ENCODE results near the gene IL18.
"Not testable (repeated sequence)": the region's sequence is repeated elsewhere in the genome, so short reads cannot be mapped to it uniquely, and the experiment has no call there.

IL18 gene

GRCh38 chr11:112195113-112195512 is 31.2 kb upstream of the IL18 start:
- not testable (repeated sequence) for H3K4me3 ChIP-seq (ENCODE audit: insufficient read depth, low read depth, low read length, poor library complexity, severe bottlenecking)

DNA sequence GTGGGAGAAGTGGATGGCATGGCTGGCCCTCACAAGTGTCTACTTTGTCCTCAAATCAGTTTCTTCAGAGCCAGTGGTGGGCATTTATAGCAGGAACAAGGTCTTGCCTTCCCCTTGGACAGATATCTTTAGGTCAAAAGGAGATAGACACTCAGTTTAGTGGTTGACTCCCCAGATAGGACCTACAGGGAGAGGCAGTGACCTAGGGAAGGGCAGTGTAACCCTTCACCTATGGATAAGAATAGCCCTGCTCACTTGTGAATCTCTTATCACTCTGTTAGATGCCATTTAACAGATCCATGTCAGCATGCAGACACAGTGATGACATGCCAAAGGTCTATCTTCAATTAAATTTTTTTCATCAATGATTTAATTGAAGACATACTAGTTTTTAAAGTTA is 22.4 kb upstream of the IL18 start:
- no peaks in the 10 kb centered on the region for H3K36me3 ChIP-seq (ENCODE audit: control insufficient read depth, insufficient read depth, low read length)
- no peak overlapping the region for H3K4me3 ChIP-seq (ENCODE audit: insufficient read depth, low read depth, low read length, poor library complexity, severe bottlenecking)
- no peaks in the 10 kb centered on the region for H3K9me3 ChIP-seq (ENCODE audit: control insufficient read depth, low read length)
- no peaks in the 10 kb centered on the region for H3K4me1 ChIP-seq (ENCODE audit: control insufficient read depth, insufficient read depth, low read length, poor library complexity, severe bottlenecking)
- no peaks in the 10 kb centered on the region for H3K27me3 ChIP-seq (replicated peaks; ENCODE audit: control insufficient read depth, insufficient read depth, low read length, poor library complexity, severe bottlenecking)
- H3K27ac ChIP-seq (ENCODE audit: insufficient read depth, low read length, poor library complexity, severe bottlenecking) = no peak overlapping the region
- DNase-seq = no peak

More at GRCh38 chr11:112195113-112195512, 31.2 kb upstream of the IL18 start:
- not testable (repeated sequence) for H3K4me1 ChIP-seq (ENCODE audit: control insufficient read depth, insufficient read depth, low read length, poor library complexity, severe bottlenecking); H3K9me3 ChIP-seq (ENCODE audit: control insufficient read depth, low read length); H3K36me3 ChIP-seq (ENCODE audit: control insufficient read depth, insufficient read depth, low read length); H3K27me3 ChIP-seq (replicated peaks; ENCODE audit: control insufficient read depth, insufficient read depth, low read length, poor library complexity, severe bottlenecking); DNase-seq; H3K27ac ChIP-seq (ENCODE audit: insufficient read depth, low read length, poor library complexity, severe bottlenecking)

DNA sequence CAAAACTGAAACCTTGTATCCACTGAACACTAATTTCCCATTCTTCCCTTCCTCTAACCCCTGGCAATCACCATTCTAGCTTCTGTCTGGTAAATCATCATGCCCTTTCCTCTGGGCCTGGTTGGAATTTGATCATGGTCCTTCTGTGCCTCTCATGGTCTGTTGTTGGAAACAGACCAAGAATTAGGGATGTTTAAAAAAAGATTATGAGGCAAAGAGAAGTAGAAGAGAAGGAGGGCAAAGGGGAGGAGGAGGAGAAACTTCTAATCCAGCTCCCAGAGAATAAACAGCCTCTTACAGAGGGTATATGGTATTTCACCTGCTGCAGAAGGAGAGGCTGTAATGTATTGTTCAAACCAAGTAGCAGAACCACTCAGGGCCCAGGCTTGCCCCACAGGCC is 22.0 kb upstream of the IL18 start:
- Histone ChIP-seq H3K27ac (ENCODE audit: insufficient read depth, low read length, poor library complexity, severe bottlenecking) (no peak overlapping the region), H3K36me3 (ENCODE audit: control insufficient read depth, insufficient read depth, low read length) (no peaks in the 10 kb centered on the region), H3K9me3 (ENCODE audit: control insufficient read depth, low read length) (no peaks in the 10 kb centered on the region), H3K27me3 (replicated peaks; ENCODE audit: control insufficient read depth, insufficient read depth, low read length, poor library complexity, severe bottlenecking) (no peaks in the 10 kb centered on the region), H3K4me1 (ENCODE audit: control insufficient read depth, insufficient read depth, low read length, poor library complexity, severe bottlenecking) (no peaks in the 10 kb centered on the region), H3K4me3 (ENCODE audit: insufficient read depth, low read depth, low read length, poor library complexity, severe bottlenecking) (no peak overlapping the region)
- DNase-seq = no peak

DNA sequence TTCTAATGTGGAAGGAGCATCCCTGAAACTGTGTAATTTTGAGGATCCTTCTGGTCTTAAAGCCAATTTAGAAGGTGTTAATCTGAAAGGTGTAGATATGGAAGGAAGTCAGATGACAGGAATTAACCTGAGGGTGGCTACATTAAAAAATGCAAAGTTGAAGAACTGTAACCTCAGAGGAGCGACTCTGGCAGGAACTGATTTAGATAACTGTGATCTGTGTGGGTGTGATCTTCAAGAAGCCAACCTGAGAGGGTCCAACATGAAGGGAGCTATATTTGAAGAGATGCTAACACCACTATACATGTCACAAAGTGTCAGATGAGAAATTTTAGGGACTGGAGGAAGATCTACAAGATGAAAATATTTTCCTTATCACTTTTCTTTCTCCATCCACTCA is 19.0 kb upstream of the IL18 start:
- DNase-seq = no peak
- Histone ChIP-seq H3K27me3 (replicated peaks; ENCODE audit: control insufficient read depth, insufficient read depth, low read length, poor library complexity, severe bottlenecking) (no peaks in the 10 kb centered on the region), H3K4me1 (ENCODE audit: control insufficient read depth, insufficient read depth, low read length, poor library complexity, severe bottlenecking) (no peaks in the 10 kb centered on the region), H3K27ac (ENCODE audit: insufficient read depth, low read length, poor library complexity, severe bottlenecking) (no peak overlapping the region), H3K4me3 (ENCODE audit: insufficient read depth, low read depth, low read length, poor library complexity, severe bottlenecking) (no peak overlapping the region), H3K36me3 (ENCODE audit: control insufficient read depth, insufficient read depth, low read length) (no peaks in the 10 kb centered on the region), H3K9me3 (ENCODE audit: control insufficient read depth, low read length) (no peaks in the 10 kb centered on the region)

- no peak for DNase-seq
- no peaks in the 10 kb centered on the region for H3K27me3 ChIP-seq (replicated peaks; ENCODE audit: control insufficient read depth, insufficient read depth, low read length, poor library complexity, severe bottlenecking)
- no peaks in the 10 kb centered on the region for H3K9me3 ChIP-seq (ENCODE audit: control insufficient read depth, low read length)
- H3K4me3 ChIP-seq (ENCODE audit: insufficient read depth, low read depth, low read length, poor library complexity, severe bottlenecking) = no peak overlapping the region
- no peaks in the 10 kb centered on the region for H3K4me1 ChIP-seq (ENCODE audit: control insufficient read depth, insufficient read depth, low read length, poor library complexity, severe bottlenecking)
- H3K27ac ChIP-seq (ENCODE audit: insufficient read depth, low read length, poor library complexity, severe bottlenecking) = no peak overlapping the region
- no peaks in the 10 kb centered on the region for H3K36me3 ChIP-seq (ENCODE audit: control insufficient read depth, insufficient read depth, low read length)
Measured at GRCh38 chr11:112179601-112180000, 15.7 kb upstream of the IL18 start.

GRCh38 chr11:112178936-112179335 is 15.0 kb upstream of the IL18 start:
- no peak for DNase-seq
- H3K4me1 ChIP-seq (ENCODE audit: control insufficient read depth, insufficient read depth, low read length, poor library complexity, severe bottlenecking) = no peaks in the 10 kb centered on the region
- H3K36me3 ChIP-seq (ENCODE audit: control insufficient read depth, insufficient read depth, low read length) = no peaks in the 10 kb centered on the region
- H3K27me3 ChIP-seq (replicated peaks; ENCODE audit: control insufficient read depth, insufficient read depth, low read length, poor library complexity, severe bottlenecking) = no peaks in the 10 kb centered on the region
- no peak overlapping the region for H3K27ac ChIP-seq (ENCODE audit: insufficient read depth, low read length, poor library complexity, severe bottlenecking)
- H3K9me3 ChIP-seq (ENCODE audit: control insufficient read depth, low read length) = no peaks in the 10 kb centered on the region
- H3K4me3 ChIP-seq (ENCODE audit: insufficient read depth, low read depth, low read length, poor library complexity, severe bottlenecking) = no peak overlapping the region

GRCh38 chr11:112178428-112178827 is 14.5 kb upstream of the IL18 start:
- Histone ChIP-seq H3K4me1 (ENCODE audit: control insufficient read depth, insufficient read depth, low read length, poor library complexity, severe bottlenecking) (no peaks in the 10 kb centered on the region), H3K27ac (ENCODE audit: insufficient read depth, low read length, poor library complexity, severe bottlenecking) (no peak overlapping the region), H3K9me3 (ENCODE audit: control insufficient read depth, low read length) (no peaks in the 10 kb centered on the region), H3K4me3 (ENCODE audit: insufficient read depth, low read depth, low read length, poor library complexity, severe bottlenecking) (no peak overlapping the region), H3K36me3 (ENCODE audit: control insufficient read depth, insufficient read depth, low read length) (no peaks in the 10 kb centered on the region), H3K27me3 (replicated peaks; ENCODE audit: control insufficient read depth, insufficient read depth, low read length, poor library complexity, severe bottlenecking) (no peaks in the 10 kb centered on the region)
- DNase-seq = no peak

GRCh38 chr11:112177589-112177988 is 13.7 kb upstream of the IL18 start:
- H3K4me1 ChIP-seq (ENCODE audit: control insufficient read depth, insufficient read depth, low read length, poor library complexity, severe bottlenecking) = no peaks in the 10 kb centered on the region
- no peak overlapping the region for H3K4me3 ChIP-seq (ENCODE audit: insufficient read depth, low read depth, low read length, poor library complexity, severe bottlenecking)
- H3K9me3 ChIP-seq (ENCODE audit: control insufficient read depth, low read length) = no peaks in the 10 kb centered on the region
- H3K27ac ChIP-seq (ENCODE audit: insufficient read depth, low read length, poor library complexity, severe bottlenecking) = no peak overlapping the region
- no peaks in the 10 kb centered on the region for H3K36me3 ChIP-seq (ENCODE audit: control insufficient read depth, insufficient read depth, low read length)
- no peak for DNase-seq
- H3K27me3 ChIP-seq (replicated peaks; ENCODE audit: control insufficient read depth, insufficient read depth, low read length, poor library complexity, severe bottlenecking) = no peaks in the 10 kb centered on the region

DNA sequence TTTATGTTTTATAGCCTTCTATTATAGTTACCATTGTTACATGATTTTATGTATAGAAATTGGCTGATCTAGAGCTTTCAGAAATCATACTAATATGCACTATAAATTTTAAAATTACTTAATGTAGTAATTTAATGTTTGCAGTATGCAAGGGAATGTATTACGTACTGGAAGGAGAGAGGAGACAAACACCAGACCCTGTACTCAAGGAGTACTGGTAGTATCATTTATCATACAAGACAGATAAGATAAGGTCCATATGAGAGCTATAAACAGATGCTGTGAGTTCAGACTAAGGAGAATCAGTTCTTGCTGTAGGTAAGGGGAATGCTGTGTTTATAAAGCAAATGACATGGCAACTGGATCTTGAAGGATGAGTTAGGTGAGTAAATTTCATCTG is 12.2 kb upstream of the IL18 start:
- Histone ChIP-seq H3K27me3 (replicated peaks; ENCODE audit: control insufficient read depth, insufficient read depth, low read length, poor library complexity, severe bottlenecking) (no peaks in the 10 kb centered on the region), H3K9me3 (ENCODE audit: control insufficient read depth, low read length) (no peaks in the 10 kb centered on the region), H3K4me1 (ENCODE audit: control insufficient read depth, insufficient read depth, low read length, poor library complexity, severe bottlenecking) (no peaks in the 10 kb centered on the region), H3K4me3 (ENCODE audit: insufficient read depth, low read depth, low read length, poor library complexity, severe bottlenecking) (no peak overlapping the region), H3K27ac (ENCODE audit: insufficient read depth, low read length, poor library complexity, severe bottlenecking) (no peak overlapping the region), H3K36me3 (ENCODE audit: control insufficient read depth, insufficient read depth, low read length) (no peaks in the 10 kb centered on the region)
- DNase-seq = no peak

DNA sequence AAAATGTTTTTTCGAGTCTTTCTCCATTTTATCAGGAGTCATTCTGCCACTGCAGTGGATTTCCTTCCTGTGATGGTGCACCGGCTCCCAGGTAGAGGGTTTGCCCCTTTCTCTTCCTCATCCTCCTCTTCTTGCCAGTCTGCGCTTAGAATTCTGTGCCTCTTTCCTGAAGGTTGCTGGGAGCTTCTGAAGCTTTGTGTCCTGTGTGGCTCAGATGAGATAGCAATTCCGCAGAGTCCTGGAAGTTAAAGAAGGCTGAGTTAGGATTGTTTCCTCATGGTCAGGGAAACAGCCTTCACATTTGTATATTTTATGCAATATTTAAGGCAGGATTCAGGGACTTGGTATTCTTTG is 11.7 kb upstream of the IL18 start:
- Histone ChIP-seq H3K4me1 (ENCODE audit: control insufficient read depth, insufficient read depth, low read length, poor library complexity, severe bottlenecking) (no peaks in the 10 kb centered on the region), H3K36me3 (ENCODE audit: control insufficient read depth, insufficient read depth, low read length) (no peaks in the 10 kb centered on the region), H3K27me3 (replicated peaks; ENCODE audit: control insufficient read depth, insufficient read depth, low read length, poor library complexity, severe bottlenecking) (no peaks in the 10 kb centered on the region), H3K27ac (ENCODE audit: insufficient read depth, low read length, poor library complexity, severe bottlenecking) (no peak overlapping the region), H3K9me3 (ENCODE audit: control insufficient read depth, low read length) (no peaks in the 10 kb centered on the region), H3K4me3 (ENCODE audit: insufficient read depth, low read depth, low read length, poor library complexity, severe bottlenecking) (no peak overlapping the region)
- DNase-seq = no peak

Measured in effector memory CD4-positive, alpha-beta T cell (primary cell).